NCI-H2227 (cell line): ENCODE measurements around the gene SPRTN.
"Not testable (repeated sequence)": the region's sequence is repeated elsewhere in the genome, so short reads cannot be mapped to it uniquely, and the experiment has no call there.

Source experiments
- DNase-seq: peaks from one replicate; lab custom pipeline; 2025; ENCODE audit not compliant: unreplicated experiment; lab: John Stamatoyannopoulos, UW

SPRTN gene

DNA sequence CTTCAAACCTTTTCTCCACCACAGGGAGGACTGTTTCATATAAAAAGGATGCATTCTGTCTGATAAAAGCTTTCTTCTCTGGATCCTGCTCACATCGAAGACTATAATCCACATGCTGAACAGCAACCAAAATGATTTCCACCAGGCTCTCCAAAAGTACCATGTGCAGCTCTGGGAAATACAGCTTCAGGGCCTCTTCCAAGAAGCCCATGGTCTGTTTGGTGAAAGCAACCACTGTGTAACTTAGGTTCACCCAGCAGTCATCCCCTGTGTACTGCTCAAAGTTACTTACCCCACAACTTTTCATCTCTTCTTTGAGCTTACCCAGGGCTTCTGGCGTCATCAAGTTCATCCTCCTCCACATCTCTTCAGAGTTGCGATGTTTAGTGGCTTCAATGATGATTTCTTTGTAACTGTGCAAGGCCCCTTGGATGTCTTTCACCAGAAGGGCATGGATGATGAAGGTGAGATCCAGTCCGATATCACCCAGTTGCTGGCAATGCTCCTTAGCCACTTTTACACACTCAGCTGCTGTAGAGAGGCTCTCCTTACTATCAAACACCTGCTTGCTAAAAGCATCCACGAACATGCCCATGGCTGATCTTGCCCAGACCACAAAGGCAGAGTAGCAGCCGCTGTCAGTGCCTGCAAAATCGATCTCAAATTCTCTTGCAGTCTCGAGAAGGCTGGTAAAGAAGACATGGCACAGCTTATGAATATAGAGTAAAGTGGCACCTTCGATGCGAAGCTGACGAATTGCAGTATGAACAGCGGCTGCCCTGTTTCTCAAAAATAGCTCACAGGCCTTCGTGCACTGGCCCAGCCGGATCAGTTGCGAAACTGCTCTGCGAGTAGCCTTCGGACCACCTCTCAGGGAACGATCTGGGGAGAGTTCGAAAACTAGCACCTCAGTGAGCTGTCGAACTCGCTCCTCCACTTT, 2.2 kb upstream of the SPRTN start:
- no peak for DNase-seq

GRCh38 chr1:231337043-231337471, 1.0 kb upstream of the SPRTN start:
- DNase-seq = peak; percentile 50

DNA sequence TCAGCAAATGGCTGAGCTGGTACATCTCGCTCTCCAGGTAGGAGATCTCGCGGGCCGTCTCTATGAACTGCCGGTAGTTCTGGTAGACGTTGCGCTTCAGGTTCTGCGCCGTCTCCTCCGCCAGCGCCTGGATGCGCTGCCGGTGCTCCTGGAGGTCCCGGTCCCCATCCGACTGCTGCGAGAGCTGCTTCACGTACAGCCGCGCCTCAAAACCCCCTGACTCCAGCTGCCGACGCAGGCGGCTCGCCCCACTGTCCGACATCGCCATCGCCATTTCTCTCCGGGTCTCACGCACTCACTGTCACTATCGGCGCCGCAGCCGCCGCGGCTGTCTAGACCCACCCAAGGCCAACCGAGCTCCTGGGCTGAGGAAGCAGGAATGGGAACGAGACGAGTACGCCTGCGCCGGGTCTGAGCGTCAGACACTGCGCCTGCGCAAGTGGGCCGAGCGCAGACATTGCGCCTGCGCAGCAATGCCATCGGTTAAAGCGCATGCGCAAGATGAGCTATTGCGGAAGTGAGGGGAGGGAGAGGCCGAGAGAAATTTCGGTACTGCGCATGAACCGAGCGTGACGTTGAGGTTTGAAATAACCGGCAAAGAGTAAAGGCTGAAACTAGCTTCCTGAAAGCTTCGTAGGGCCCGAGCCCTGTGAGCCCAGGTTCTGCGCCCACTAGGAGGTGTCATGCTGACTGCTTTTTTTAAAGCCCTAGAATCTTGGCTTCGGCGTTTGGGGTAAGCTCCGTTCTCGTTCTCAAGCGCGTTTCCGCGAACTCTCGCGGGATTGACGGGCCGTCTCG, 422 bp upstream of the SPRTN start, which contains the start of gene EXOC8:
Gene EXOC8, minus strand, starts transcription at position 381 of the 798 bp plus-strand sequence. Its CDS starts 107 bp downstream, at position 274.
- peak; percentile 99 for DNase-seq

DNA sequence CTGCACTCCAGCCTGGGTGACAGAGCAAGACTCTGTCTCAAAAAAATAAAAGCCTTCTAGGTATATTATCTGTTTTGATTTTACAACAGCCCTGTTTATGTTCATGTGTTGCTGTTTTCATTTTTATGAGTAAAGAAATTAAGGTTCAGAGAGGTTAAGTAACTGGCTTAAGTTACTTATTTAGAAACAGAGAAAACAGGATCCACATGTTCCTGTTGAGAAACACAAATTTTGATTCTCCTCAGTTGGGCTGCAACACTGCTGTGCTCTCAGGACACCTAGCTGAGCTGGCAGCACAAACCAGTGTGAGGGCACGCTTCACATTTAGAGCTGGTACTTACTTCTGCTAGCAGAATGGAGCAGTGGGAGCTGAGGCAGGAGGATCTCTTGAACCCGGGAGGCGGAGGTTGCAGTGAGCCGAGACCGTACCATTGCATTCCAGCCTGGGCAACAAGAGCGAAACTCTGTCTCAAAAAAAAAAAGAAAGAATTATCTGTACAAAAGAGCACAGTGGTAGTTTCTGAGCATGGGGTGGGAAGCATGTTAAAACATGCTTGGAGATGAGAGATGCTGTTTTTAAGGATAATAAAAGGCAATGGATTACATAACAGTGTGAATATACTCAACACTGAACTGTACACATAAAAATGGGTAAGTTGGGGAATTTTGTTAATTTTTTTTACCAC, 2.4 kb downstream of the SPRTN start:
- no peak for DNase-seq

DNA sequence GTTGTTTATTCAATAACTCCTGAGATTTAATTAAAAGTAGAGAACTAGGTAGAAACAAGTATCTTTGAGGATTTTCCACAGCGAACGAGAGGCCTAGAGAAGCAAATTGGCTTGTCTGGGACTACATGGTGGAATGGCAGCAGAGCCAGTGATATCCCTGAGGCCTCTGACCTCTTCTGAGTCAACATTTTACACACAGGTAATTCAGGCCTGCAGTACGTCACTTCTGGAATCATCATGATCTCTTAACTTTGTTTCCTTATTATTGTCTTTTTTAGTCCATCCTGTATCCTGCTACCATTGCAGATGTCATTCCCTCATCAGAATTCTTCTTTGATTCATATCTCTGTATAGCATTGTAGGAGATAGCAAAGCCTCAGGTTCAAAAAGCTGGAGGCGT, 9.9 kb downstream of the SPRTN start:
- DNase-seq = no peak

DNA sequence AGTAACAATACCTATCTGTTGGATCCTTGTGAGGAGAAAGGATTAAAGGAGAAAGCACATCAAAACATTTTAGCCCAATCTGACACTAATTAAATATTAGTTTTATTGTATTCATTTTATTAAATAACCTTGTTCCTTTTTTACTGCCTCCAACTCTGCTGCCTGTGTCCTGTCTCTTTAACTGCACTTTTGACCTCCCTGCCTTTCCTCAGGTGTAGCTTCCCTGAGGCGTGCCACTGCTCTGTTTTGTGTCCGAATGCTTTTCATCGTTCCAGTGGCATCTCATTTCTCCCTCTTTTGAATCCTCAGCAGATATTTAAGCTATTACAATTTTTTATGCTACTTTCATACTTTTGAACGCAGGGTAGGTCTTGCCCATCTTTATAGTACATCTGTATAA, 10.3 kb downstream of the SPRTN start:
- no peak for DNase-seq

GRCh38 chr1:231348856-231349255, 10.8 kb downstream of the SPRTN start:
- not testable (repeated sequence) for DNase-seq

DNA sequence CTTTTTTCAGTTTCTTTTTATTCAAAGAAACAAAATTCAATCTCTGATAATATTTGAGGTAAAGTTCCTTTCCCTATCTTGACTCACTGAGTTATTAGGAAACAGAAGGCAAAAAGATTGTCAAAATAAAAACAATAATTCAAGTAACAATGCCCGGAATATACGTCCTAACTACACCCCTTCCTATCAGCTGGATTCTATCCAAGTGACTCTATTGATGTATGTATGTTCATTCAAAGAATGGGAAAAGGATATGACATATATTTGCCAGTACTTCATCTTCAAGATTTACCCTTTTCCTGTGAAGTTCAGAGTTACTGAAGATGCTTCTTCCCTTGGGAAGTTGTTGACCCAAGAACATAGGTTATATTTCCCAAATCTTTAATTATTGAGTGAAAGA, 13.7 kb downstream of the SPRTN start:
- DNase-seq = no peak

DNA sequence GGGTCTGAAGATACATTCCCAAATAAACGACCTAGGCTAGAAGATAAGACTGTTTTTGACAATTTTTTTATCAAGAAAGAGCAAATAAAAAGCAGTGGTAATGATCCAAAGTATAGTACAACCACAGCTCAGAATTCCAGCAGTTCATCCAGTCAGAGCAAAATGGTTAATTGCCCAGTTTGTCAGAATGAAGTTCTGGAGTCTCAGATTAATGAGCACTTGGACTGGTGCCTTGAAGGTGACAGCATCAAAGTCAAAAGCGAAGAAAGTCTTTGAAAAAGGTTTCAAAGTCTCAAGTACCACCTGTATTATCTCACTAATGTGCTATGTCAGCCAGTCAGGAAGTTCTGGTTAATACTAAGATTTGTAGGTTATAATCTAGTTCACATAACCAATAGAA, 15.0 kb downstream of the SPRTN start:
- DNase-seq = no peak

DNA sequence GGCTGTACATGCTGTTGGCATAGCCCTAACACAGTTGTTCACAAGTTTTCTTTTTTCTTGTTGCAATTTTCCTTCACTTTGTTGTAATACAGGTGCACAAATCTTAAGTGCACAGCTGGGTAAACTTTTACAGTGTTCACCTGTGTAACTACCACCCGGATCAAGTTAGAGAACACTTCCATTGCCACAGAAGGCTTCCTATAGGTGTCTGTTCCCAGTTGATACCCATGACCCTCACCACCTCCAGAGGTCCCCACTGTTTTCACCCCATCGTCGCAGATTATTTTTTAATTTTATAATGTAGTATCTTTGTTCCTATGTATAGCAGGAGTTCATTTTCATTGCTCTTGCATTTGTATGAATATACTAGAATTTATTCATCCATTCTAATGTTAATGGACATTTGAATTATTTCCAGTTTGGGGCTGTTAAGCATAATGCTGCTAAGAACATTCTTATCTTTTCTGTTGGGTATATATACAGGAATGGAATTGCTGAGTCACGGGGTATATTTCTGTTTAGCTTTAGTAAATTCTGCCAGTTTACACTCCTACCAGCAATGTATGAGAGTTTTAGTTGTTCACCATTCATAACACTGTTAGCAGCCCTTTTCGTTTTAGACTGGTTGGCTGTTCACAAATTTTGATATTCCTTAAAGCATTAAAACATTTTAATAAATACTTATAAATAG, 16.4 kb downstream of the SPRTN start:
- DNase-seq = no peak

DNA sequence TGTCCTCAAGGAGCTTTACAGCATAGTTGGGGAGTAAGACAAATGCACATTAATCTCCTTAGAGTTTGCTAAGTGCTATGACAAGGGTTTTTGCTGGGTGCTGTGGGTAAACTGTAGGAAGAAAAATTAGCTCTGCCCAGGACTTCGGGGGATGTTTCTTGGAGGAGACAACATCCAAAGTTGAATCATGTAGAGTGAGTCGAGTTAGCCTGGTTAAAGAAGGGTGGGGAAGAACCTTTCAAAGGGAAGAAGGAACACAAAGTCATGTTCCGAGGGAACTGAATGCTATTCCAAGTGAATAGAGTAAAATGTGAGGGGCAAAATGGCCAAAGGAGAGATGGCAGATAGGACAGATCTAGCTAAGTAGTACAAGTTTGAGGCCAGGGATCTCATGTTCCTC, 17.1 kb downstream of the SPRTN start:
- DNase-seq = no peak

DNA sequence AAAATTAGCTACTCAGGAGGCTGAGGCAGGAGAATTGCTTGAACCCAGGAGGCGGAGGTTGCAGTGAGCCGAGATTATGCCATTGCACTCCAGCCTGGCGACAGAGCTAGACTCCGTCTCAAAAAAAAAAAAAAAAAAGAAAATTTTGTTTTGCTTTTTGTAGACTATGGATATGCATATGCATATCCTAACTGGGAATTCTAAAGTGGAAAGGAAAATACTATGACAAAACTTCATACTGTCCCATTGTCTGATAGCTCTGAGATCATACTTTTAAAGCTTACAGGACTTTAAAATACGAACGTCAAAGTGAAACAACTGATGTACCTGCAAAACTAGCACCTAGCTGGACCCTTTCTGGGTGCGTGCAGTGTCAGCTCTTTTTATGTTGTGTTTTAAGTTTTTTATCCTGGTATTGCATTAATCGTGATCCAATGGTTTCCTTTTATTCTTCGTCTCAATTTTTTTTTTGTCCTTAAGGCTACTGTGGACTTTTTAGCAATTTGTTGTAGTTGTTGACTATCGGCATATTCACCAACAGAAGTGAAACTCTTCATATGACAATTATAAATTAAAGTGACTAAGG, 19.2 kb downstream of the SPRTN start:
- DNase-seq = no peak

- peak; percentile 61 for DNase-seq
Observed at GRCh38 chr1:231357831-231358354, 19.8 kb downstream of the SPRTN start.

GRCh38 chr1:231359113-231359512, 21.0 kb downstream of the SPRTN start:
- DNase-seq = no peak

- no peak for DNase-seq
Observed at GRCh38 chr1:231362325-231362724, 24.2 kb downstream of the SPRTN start.

GRCh38 chr1:231363624-231364023, 25.5 kb downstream of the SPRTN start:
- no peak for DNase-seq

GRCh38 chr1:231364192-231364591, 26.1 kb downstream of the SPRTN start:
- DNase-seq = no peak

- DNase-seq = no peak
Observed at GRCh38 chr1:231369282-231369681, 31.2 kb downstream of the SPRTN start.

DNA sequence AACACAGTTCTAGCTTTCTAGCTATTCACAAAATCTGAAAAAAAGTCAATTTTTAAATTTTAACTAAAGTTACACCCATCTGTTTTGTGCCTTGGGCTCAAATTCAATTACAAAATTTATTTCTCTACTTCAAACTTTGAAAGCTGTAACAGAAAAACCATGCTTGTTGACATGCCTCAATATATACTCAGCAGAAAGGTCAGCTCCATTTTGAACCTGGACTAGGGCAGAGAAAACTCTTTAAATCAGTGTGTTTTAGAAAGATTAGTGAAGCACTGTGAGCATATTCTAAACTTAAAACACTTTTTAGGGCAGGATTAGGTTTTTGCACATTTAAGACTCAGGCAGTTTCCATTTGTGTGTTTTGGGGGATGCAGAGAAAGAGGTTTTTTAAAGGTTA, 34.4 kb downstream of the SPRTN start:
- no peak for DNase-seq

DNA sequence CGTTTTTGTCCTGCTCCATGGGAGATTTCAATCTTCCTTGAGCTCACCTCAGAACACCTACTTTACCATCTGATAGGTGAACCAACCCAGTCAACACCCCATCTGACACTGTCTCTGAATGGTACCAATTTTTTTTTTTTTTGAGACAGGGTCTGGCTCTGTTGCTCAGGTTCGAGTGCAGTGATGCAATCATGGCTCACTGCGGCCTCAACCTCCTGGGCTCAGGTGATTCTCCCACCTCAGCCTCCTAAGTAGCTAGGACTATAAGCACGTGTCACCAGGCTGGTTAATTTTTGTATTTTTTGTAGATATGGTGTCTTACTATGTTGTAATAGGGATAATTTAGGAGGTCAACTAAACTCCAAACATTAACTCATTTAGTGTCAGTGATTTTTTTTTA, 36.3 kb downstream of the SPRTN start:
- no peak for DNase-seq
